Measurements from ENCODE around the gene PDCL3.

GRCh38 chr2:100568989-100569388, 6.2 kb downstream of the PDCL3 start:
- TF ChIP-seq CTCF (IDR thresholded peaks at IDR 0.05) (no peak), POLR2A (IDR thresholded peaks at IDR 0.05) (no peak)
